GM12878 (cell line): ENCODE measurements around the gene TSGA10. TPM values are rescaled to one million over a fixed set of nuclear protein-coding genes. Genes with fewer than 3 reads are reported as not detected.

Experiments
- ATAC-seq: fragments of 200-7000 bp; cut with Tn5 transposase; 3 replicates; pipeline ENCODE4 v1.9.1; 2020; ENCODE audit warnings: mild to moderate bottlenecking, moderate library complexity
- BruUV-seq: library from RNA; stranded (reverse); fragments of 400-500 nt; replicated peaks from 2 replicates; lab custom pipeline; 2021; lab: Mats Ljungman, UMichigan
- CTCF ChIA-PET: fragments of 300-600 bp; sonication (Branson Sonifier 250); formaldehyde crosslinking; extraction: SDS; loops from one replicate; lab custom pipeline; 2021; ENCODE audit warnings: inconsistent platforms; lab: Yijun Ruan, JAX
- POLR2A ChIA-PET: fragments of 350-600 bp; formaldehyde crosslinking; extraction: SDS; loops from one replicate; lab custom pipeline; 2021; ENCODE audit warnings: inconsistent platforms; lab: Charles Lee
- RAD21 ChIA-PET: fragments of 300-600 bp; sonication (Branson Sonifier 250); formaldehyde crosslinking; loops from one replicate; lab custom pipeline; 2023; ENCODE audit warnings: antibody characterized with exemption; ENCODE audit not compliant: unreplicated experiment; lab: Charles Lee
- SMC1A ChIA-PET: fragments of 300-600 bp; sonication (Branson Sonifier 250); formaldehyde crosslinking; loops from one replicate; lab custom pipeline; 2023; ENCODE audit not compliant: unreplicated experiment, uncharacterized antibody; lab: Charles Lee
- DNase-seq: peaks from one replicate; pipeline ENCODE4 v3.0.0-alpha.2; 2011; ENCODE audit warnings: low read depth, low spot score
- FAIRE-seq: peaks from 3 replicates; lab custom pipeline; 2011; peaks lifted over from hg19 to GRCh38; lab: Jason Lieb, UNC
- H2AFZ ChIP-seq: 2 replicates; pipeline ENCODE4 v1.6.0; 2011; ENCODE audit warnings: low read depth, low read length, control low read depth; ENCODE audit not compliant: control insufficient read depth
- H3K27ac ChIP-seq: 2 replicates; pipeline ENCODE4 v1.5.1; 2011; ENCODE audit warnings: control low read depth; ENCODE audit not compliant: control insufficient read depth, insufficient read depth
- H3K27me3 ChIP-seq, 2 experiments: replicated peaks in 1 of 2; 2 replicates each; pipeline versions ENCODE4 v1.6.0 to v1.6.1; 2011; ENCODE audit warnings: low read length in 1 of 2; ENCODE audit not compliant: control insufficient read depth in 2 of 2, insufficient read depth in 2 of 2
- H3K36me3 ChIP-seq, 2 experiments: 2 replicates each; pipeline ENCODE4 v1.5.1; 2011; ENCODE audit warnings: low read length in 1 of 2; ENCODE audit not compliant: control insufficient read depth in 2 of 2, insufficient read depth in 2 of 2
- H3K4me1 ChIP-seq: 2 replicates; pipeline ENCODE4 v1.6.1; 2011; ENCODE audit warnings: mild to moderate bottlenecking, low read length, moderate library complexity, mixed read lengths; ENCODE audit not compliant: control insufficient read depth, insufficient read depth
- H3K4me2 ChIP-seq: 2 replicates; pipeline ENCODE4 v1.6.0; 2011; ENCODE audit warnings: control low read depth; ENCODE audit not compliant: control insufficient read depth, insufficient read depth
- H3K4me3 ChIP-seq: fragments of 200-600 bp; sonication (generic); 2 replicates; pipeline ENCODE4 v1.5.1; 2016
- H3K79me2 ChIP-seq: 2 replicates; pipeline ENCODE4 v1.6.0; 2011; ENCODE audit warnings: low read length; ENCODE audit not compliant: control insufficient read depth, insufficient read depth
- H3K9ac ChIP-seq: 2 replicates; pipeline ENCODE4 v1.8.0; 2011; ENCODE audit warnings: low read length, control low read depth, mixed read lengths; ENCODE audit not compliant: control insufficient read depth, insufficient read depth
- H3K9me3 ChIP-seq: replicated peaks from 3 replicates; pipeline ENCODE4 v1.5.1; 2011; ENCODE audit warnings: mild to moderate bottlenecking, low read length; ENCODE audit not compliant: control insufficient read depth, insufficient read depth
- H4K20me1 ChIP-seq: 2 replicates; pipeline ENCODE4 v1.6.0; 2011; ENCODE audit not compliant: control insufficient read depth, insufficient read depth
- BHLHE40 ChIP-seq, 2 experiments: fragments of 450-650 bp in 1 of 2; IDR thresholded peaks; 2 replicates each; pipeline ENCODE4 v1.6.1; 2011 to 2017; ENCODE audit warnings: low read depth in 2 of 2, borderline replicate concordance in 1 of 2, improper control_type of control experiment in 1 of 2, low read length in 1 of 2, mild to moderate bottlenecking in 1 of 2
- CREB1 ChIP-seq: IDR thresholded peaks from 2 replicates; pipeline ENCODE4 v1.6.1; 2012; ENCODE audit warnings: low read depth, mild to moderate bottlenecking, inconsistent platforms
- E4F1 ChIP-seq: fragments of 450-650 bp; IDR thresholded peaks from 2 replicates; pipeline ENCODE4 v1.6.1; 2018; ENCODE audit warnings: borderline replicate concordance, mild to moderate bottlenecking; ENCODE audit not compliant: partially characterized antibody
- IKZF2 ChIP-seq, 2 experiments: fragments of 450-650 bp; IDR thresholded peaks; 2 replicates each; pipeline ENCODE4 v1.6.1; 2017; ENCODE audit warnings: mild to moderate bottlenecking in 2 of 2, moderate library complexity in 2 of 2
- NR2F1 ChIP-seq: fragments of 450-650 bp; conservative IDR thresholded peaks from 2 replicates; pipeline ENCODE4 v1.6.1; 2017; ENCODE audit warnings: mild to moderate bottlenecking
- POLR2A ChIP-seq: IDR thresholded peaks from 2 replicates; pipeline ENCODE4 v1.6.1; 2011; ENCODE audit warnings: low read depth, mild to moderate bottlenecking, low read length
- POLR2AphosphoS2 ChIP-seq: IDR thresholded peaks from 2 replicates; pipeline ENCODE4 v1.6.1; 2011; ENCODE audit warnings: low read depth, mild to moderate bottlenecking, low read length, improper control_type of control experiment, moderate library complexity
- RELA ChIP-seq: fragments of 450-650 bp; IDR thresholded peaks from 2 replicates; pipeline ENCODE4 v1.8.0; 2014; ENCODE audit warnings: borderline replicate concordance; ENCODE audit not compliant: partially characterized antibody
- SREBF1 ChIP-seq: IDR thresholded peaks from 2 replicates; pipeline ENCODE4 v1.6.1; 2012; ENCODE audit warnings: mild to moderate bottlenecking, low read length
- SUPT20H ChIP-seq: IDR thresholded peaks from 2 replicates; pipeline ENCODE4 v1.6.1; 2011; ENCODE audit warnings: low read depth, mild to moderate bottlenecking, low read length, moderate library complexity, borderline replicate concordance; ENCODE audit not compliant: control insufficient read depth
- ZBTB33 ChIP-seq: fragments of 450-650 bp; IDR thresholded peaks from 2 replicates; pipeline ENCODE4 v1.6.1; 2017; ENCODE audit warnings: mild to moderate bottlenecking
- WGBS: methylation state at CpG from one replicate; pipeline ENCODE4 v1.1.6; 2016; ENCODE audit warnings: low lambda C conversion rate; ENCODE audit not compliant: insufficient replicate concordance, insufficient coverage; ENCODE audit errors: missing lambda C conversion rate; 5-methylcytosine and 5-hydroxymethylcytosine counted together
- in situ Hi-C: fragments of 300-500 bp; cut with MboI; formaldehyde crosslinking; loops from 9 replicates; pipeline ENCODE4 v1.14.3; 2018; ENCODE audit warnings: mixed read lengths
- intact Hi-C: fragments of 100-400 bp; cut with micrococcal nuclease; formaldehyde crosslinking; loops from one replicate; pipeline ENCODE4 v1.14.2; 2022; ENCODE audit not compliant: unreplicated experiment
- polyA plus RNA-seq, 11 experiments: library from polyadenylated mRNA; depleted of rRNA in 4 of 11; unstranded in 6 of 11; stranded (reverse) in 5 of 11; fragments of >200 nt; fragmentation: Nextera tagmentation in 4 of 11; fragmentation: Illumina TruSeq in 1 of 11; extraction: Ambion mirVana in 4 of 11; extraction: Trizol in 1 of 11; gene quantifications; 1 replicate in 1 of 11; 2 replicates in 10 of 11; pipeline versions ENCODE4 v1.2.1 to v1.2.3, GENCODE V29; 2011 to 2016; ENCODE audit warnings: inconsistent platforms in 2 of 11, missing spikeins in 2 of 11, low read depth in 1 of 11
- total RNA-seq, 4 experiments: library from RNA; depleted of rRNA in 3 of 4; stranded (reverse); fragments of >200 nt in 3 of 4; fragmentation: Illumina TruSeq in 1 of 4; extraction: Trizol in 1 of 4; gene quantifications; 2 replicates each; pipeline versions ENCODE4 v1.2.1 to v1.2.3, GENCODE V29; 2013 to 2021

The TSGA10 gene
- total and polyA plus RNA-seq, 10 of the 15 experiments (the other 5 are each of a cell fraction or from before 2014, with no cell fraction given) = 5.3 to 13.5 (median 8.6) TPM

GRCh38 chr2:99084256-99084655 lies 70.5 kb downstream of the TSGA10 start:
- DNase-seq (no peak), ATAC-seq (peak; percentile 55), FAIRE-seq (no peak)
- 50% methylated on average over 4 of the region's 4 CpGs for WGBS
- Histone ChIP-seq H3K79me2 (no peaks in the 10 kb centered on the region), H3K4me1 (peaks cover 4% of the 10 kb centered on the region; the same call in 1 of the 2 replicates), H3K27me3 (no peaks in the 10 kb centered on the region), H3K9me3 (no peaks in the 10 kb centered on the region; the same call in 2 of the 3 replicates), H3K9ac (no peak overlapping the region), H2AFZ (no peak overlapping the region), H3K36me3 (no peaks in the 10 kb centered on the region), H4K20me1 (no peaks in the 10 kb centered on the region), H3K4me2 (no peak overlapping the region)
- RAD21 ChIA-PET = no interaction called here
- in situ Hi-C loops = no loop called here
- POLR2A ChIA-PET = no interaction called here
- SMC1A ChIA-PET = interaction anchor here (1.0 kb wide), 1 partner anchor 96 kb away, joined by 3 read pairs; no protein-coding TSS in a partner anchor
- intact Hi-C loops = no loop called here
- CTCF ChIA-PET = no interaction called here
- no TSS peak for BruUV-seq
- peak in 1 of 2 experiments; percentile 13; a peak in 1 of 4 replicates for TF ChIP-seq BHLHE40 (IDR thresholded peaks at IDR 0.05; ENCODE audit: borderline replicate concordance in 1 of 2, low read depth in 2 of 2, low read length in 1 of 2)
- TF ChIP-seq CREB1 = no peak
- TF ChIP-seq POLR2AphosphoS2 = no peak
- TF ChIP-seq, all 136 proteins: peak for 1
- Histone ChIP-seq H3K27ac (no peak overlapping the region), H3K4me3 (no peak overlapping the region)

- Histone ChIP-seq H3K4me3 (no peak overlapping the region), H3K27me3 (no peaks in the 10 kb centered on the region), H3K4me1 (no peaks in the 10 kb centered on the region), H3K27ac (no peak overlapping the region), H4K20me1 (no peaks in the 10 kb centered on the region), H3K9ac (no peak overlapping the region), H3K79me2 (no peaks in the 10 kb centered on the region), H3K36me3 (no peaks in the 10 kb centered on the region), H3K4me2 (no peak overlapping the region), H2AFZ (no peak overlapping the region), H3K9me3 (no peaks in the 10 kb centered on the region)
- ChIA-PET SMC1A (interaction anchor here (0.7 kb wide), 1 partner anchor 594 kb away, joined by 3 read pairs; no protein-coding TSS in a partner anchor), RAD21 (no interaction called here), CTCF (interaction anchor here (1.4 kb wide), 1 partner anchor 25 kb away, joined by 3 read pairs; no protein-coding TSS in a partner anchor), POLR2A (no interaction called here)
- 57% methylated on average over 4 of the region's 4 CpGs for WGBS
- DNase-seq (no peak), ATAC-seq (no peak), FAIRE-seq (no peak)
- intact Hi-C loops (no loop called here), in situ Hi-C loops (no loop called here)
- no TSS peak for BruUV-seq
- TF ChIP-seq RELA (no peak), IKZF2 (IDR thresholded peaks at IDR 0.05) (no peak), POLR2A (no peak), SREBF1 (no peak), E4F1 (no peak), SUPT20H (no peak), NR2F1 (no peak), ZBTB33 (no peak)
Measured at GRCh38 chr2:99081891-99082290, 72.9 kb downstream of the TSGA10 start.
